ENCODE measurements around the gene MRC2. TPM values are rescaled to one million over a fixed set of nuclear protein-coding genes. Genes with fewer than 3 reads are reported as not detected.

Gene MRC2
- total and polyA plus RNA-seq, 2 experiments from 2014 or later, result 104 to 121 TPM

DNA sequence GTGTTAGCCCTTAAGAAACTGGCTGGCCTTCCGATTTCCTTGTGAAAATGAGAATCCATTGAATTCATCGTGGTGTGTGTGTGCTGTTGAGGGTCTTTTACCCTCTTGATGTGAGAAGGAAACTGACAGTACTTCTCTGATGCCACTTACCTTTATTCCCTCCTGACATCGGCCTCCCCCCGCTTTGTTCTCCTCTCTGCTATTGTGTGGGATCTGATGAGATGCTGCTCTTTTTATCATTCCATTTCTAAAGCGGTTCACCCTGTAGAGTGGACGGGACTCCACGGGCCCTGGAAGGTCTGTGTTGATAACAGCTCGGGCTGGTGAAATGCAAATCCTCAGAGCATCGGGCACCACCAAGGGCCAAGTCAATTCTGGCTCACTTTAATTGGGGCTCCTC, 110.8 kb downstream of the MRC2 start:
- Histone ChIP-seq H2AFZ (no peak overlapping the region), H3K4me2 (no peak overlapping the region), H3K4me1 (ENCODE audit: insufficient read depth) (no peaks in the 10 kb centered on the region), H3K79me2 (no peaks in the 10 kb centered on the region), H4K20me1 (ENCODE audit: insufficient read depth, poor library complexity, severe bottlenecking) (no peaks in the 10 kb centered on the region), H3K27me3 (no peaks in the 10 kb centered on the region), H3K27ac (no peak overlapping the region), H3K9me3 (ENCODE audit: low read depth) (no peaks in the 10 kb centered on the region), H3K4me3 (no peak overlapping the region), H3K9me2 (replicated peaks; ENCODE audit: insufficient read depth) (no peaks in the 10 kb centered on the region), H3K36me3 (replicated peaks; ENCODE audit: insufficient read depth, low read depth) (no peaks in the 10 kb centered on the region)
- no peak for TF ChIP-seq EZH2phosphoT487 (IDR thresholded peaks at IDR 0.05; ENCODE audit: low read depth, severe bottlenecking, unreplicated experiment)
- TF ChIP-seq, protein P1, sequence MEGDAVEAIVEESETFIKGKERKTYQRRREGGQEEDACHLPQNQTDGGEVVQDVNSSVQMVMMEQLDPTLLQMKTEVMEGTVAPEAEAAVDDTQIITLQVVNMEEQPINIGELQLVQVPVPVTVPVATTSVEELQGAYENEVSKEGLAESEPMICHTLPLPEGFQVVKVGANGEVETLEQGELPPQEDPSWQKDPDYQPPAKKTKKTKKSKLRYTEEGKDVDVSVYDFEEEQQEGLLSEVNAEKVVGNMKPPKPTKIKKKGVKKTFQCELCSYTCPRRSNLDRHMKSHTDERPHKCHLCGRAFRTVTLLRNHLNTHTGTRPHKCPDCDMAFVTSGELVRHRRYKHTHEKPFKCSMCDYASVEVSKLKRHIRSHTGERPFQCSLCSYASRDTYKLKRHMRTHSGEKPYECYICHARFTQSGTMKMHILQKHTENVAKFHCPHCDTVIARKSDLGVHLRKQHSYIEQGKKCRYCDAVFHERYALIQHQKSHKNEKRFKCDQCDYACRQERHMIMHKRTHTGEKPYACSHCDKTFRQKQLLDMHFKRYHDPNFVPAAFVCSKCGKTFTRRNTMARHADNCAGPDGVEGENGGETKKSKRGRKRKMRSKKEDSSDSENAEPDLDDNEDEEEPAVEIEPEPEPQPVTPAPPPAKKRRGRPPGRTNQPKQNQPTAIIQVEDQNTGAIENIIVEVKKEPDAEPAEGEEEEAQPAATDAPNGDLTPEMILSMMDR (IDR thresholded peaks at IDR 0.05; ENCODE audit: poor library complexity), result no peak
- TF ChIP-seq EZH2 (IDR thresholded peaks at IDR 0.05; ENCODE audit: borderline replicate concordance), result no peak
- WGBS (ENCODE audit: low lambda C conversion rate, missing lambda C conversion rate), result 92% methylated on average over 9 of the region's 9 CpGs
- no peak for DNase-seq (ENCODE audit: low spot score)

- no peak for DNase-seq (ENCODE audit: low spot score)
- Histone ChIP-seq H3K36me3 (replicated peaks; ENCODE audit: insufficient read depth, low read depth) (no peaks in the 10 kb centered on the region), H3K9me3 (ENCODE audit: low read depth) (no peaks in the 10 kb centered on the region), H3K4me3 (no peak overlapping the region), H2AFZ (no peak overlapping the region), H3K4me1 (ENCODE audit: insufficient read depth) (no peaks in the 10 kb centered on the region), H3K79me2 (no peaks in the 10 kb centered on the region), H4K20me1 (ENCODE audit: insufficient read depth, poor library complexity, severe bottlenecking) (no peaks in the 10 kb centered on the region), H3K4me2 (no peak overlapping the region), H3K9me2 (replicated peaks; ENCODE audit: insufficient read depth) (no peaks in the 10 kb centered on the region), H3K27me3 (no peaks in the 10 kb centered on the region), H3K27ac (no peak overlapping the region)
- 93% methylated on average over 16 of the region's 16 CpGs for WGBS (ENCODE audit: low lambda C conversion rate, missing lambda C conversion rate)
- no peak for TF ChIP-seq EZH2phosphoT487 (IDR thresholded peaks at IDR 0.05; ENCODE audit: low read depth, severe bottlenecking, unreplicated experiment)
- no peak for TF ChIP-seq EZH2 (IDR thresholded peaks at IDR 0.05; ENCODE audit: borderline replicate concordance)
- TF ChIP-seq, protein P1 (IDR thresholded peaks at IDR 0.05; ENCODE audit: poor library complexity), result no peak
Observed at GRCh38 chr17:62739645-62740388, 112.3 kb downstream of the MRC2 start.

DNA sequence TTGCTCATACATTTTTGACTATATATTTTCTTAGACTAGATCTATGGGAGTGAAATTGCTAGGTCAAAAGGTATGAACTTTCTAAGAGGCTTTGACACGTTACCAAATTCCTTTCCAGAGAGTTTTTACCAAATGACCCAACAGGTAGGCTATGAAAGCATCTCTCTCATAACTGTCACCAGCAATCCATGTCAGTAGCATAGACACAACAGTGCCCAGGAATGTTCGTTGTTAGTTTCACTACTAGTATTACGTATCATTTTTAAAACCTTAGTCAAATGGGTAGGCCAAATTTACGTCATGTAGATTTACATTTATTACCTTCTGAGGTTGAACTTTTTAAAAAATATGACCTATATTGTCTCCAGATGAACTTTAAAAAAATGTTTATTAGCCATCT, 113.8 kb downstream of the MRC2 start:
- H3K27ac ChIP-seq, result no peak overlapping the region
- H3K9me2 ChIP-seq (replicated peaks; ENCODE audit: insufficient read depth), result no peaks in the 10 kb centered on the region
- H2AFZ ChIP-seq, result no peak overlapping the region
- H3K4me2 ChIP-seq, result no peak overlapping the region
- WGBS (ENCODE audit: low lambda C conversion rate, missing lambda C conversion rate), result 92% methylated on average over 4 of the region's 4 CpGs
- no peaks in the 10 kb centered on the region for H3K36me3 ChIP-seq (replicated peaks; ENCODE audit: insufficient read depth, low read depth)
- no peaks in the 10 kb centered on the region for H3K9me3 ChIP-seq (ENCODE audit: low read depth)
- no peaks in the 10 kb centered on the region for H3K79me2 ChIP-seq
- no peak overlapping the region for H3K4me3 ChIP-seq
- no peaks in the 10 kb centered on the region for H3K27me3 ChIP-seq
- DNase-seq (ENCODE audit: low spot score), result no peak
- TF ChIP-seq EZH2phosphoT487 (IDR thresholded peaks at IDR 0.05; ENCODE audit: low read depth, severe bottlenecking, unreplicated experiment) (no peak), EZH2 (IDR thresholded peaks at IDR 0.05; ENCODE audit: borderline replicate concordance) (no peak)
- TF ChIP-seq, protein P1 (IDR thresholded peaks at IDR 0.05; ENCODE audit: poor library complexity), result no peak
- H3K4me1 ChIP-seq (ENCODE audit: insufficient read depth), result no peaks in the 10 kb centered on the region
- H4K20me1 ChIP-seq (ENCODE audit: insufficient read depth, poor library complexity, severe bottlenecking), result no peaks in the 10 kb centered on the region

Small RNA genes lying within 50 kb of the gene (small RNA-seq; reads per million reads assigned to genes)
- gene RF00019 (not detected), gene RNU6-446P (not detected)

Other genes with a start within 250 kb of the MRC2 start
- gene EFCAB3, start 247.1 kb upstream of the MRC2 start, total RNA-seq, result not detected in 2 replicates
- gene EFCAB3, start 247.1 kb upstream of the MRC2 start, polyA plus RNA-seq, result not detected in 2 replicates
- 13.1 and 18.1 TPM in 2 replicates for gene METTL2A, start 203.8 kb upstream of the MRC2 start, total RNA-seq
- gene METTL2A, start 203.8 kb upstream of the MRC2 start, polyA plus RNA-seq, result 8.8 and 13.6 TPM in 2 replicates
- 32.5 and 44.7 TPM in 2 replicates for gene TLK2, start 148.8 kb upstream of the MRC2 start, total RNA-seq
- gene TLK2, start 148.8 kb upstream of the MRC2 start, polyA plus RNA-seq, result 19.4 and 22.7 TPM in 2 replicates
- not detected in 2 replicates for gene MARCHF10, start 180.6 kb downstream of the MRC2 start, total RNA-seq
- gene MARCHF10, start 180.6 kb downstream of the MRC2 start, polyA plus RNA-seq, result 0.81 TPM in 1 of 2 replicates, not detected in the other

Measured in hepatocyte (in vitro differentiated cells).